PC-9 (cell line): Measurements from ENCODE around the gene TSC1.

Experiments used
- CTCF ChIP-seq: fragments of 200-600 bp; sonication (generic); conservative IDR thresholded peaks from 2 replicates; pipeline ENCODE4 v1.6.1; 2017; ENCODE audit warnings: mixed run types, antibody characterized with exemption, mild to moderate bottlenecking, moderate library complexity
- EZH2 ChIP-seq: fragments of 200-600 bp; sonication (generic); IDR thresholded peaks from 2 replicates; pipeline ENCODE4 v1.8.0; 2017; ENCODE audit warnings: antibody characterized with exemption, low read depth

GRCh38 chr9:132986114-132986513, 41.7 kb upstream of the TSC1 start:
- TF ChIP-seq CTCF (no peak), EZH2 (no peak)
